Keratinocyte (primary cell): ENCODE data around the gene CCL22.

Experiments
- CTCF ChIP-seq, 3 experiments: IDR thresholded peaks in 1 of 3; conservative IDR thresholded peaks in 1 of 3; optimal IDR thresholded peaks in 1 of 3; 2 replicates in 2 of 3; 3 replicates in 1 of 3; pipeline versions ENCODE3 to v1.5.1; 2011; ENCODE audit warnings: low read length in 3 of 3, mild to moderate bottlenecking in 3 of 3, moderate library complexity in 2 of 3, control low read depth in 1 of 3, inconsistent platforms in 1 of 3; ENCODE audit not compliant: insufficient read depth in 2 of 3; ENCODE audit errors: extremely low read depth in 1 of 3
- EZH2 ChIP-seq: IDR thresholded peaks from one replicate; pipeline ENCODE4 v1.6.1; 2012; ENCODE audit warnings: inconsistent platforms, mild to moderate bottlenecking, low read length, moderate library complexity

- no peak for TF ChIP-seq CTCF (optimal IDR thresholded peaks at IDR 0.05 in 1 of 3, IDR thresholded peaks at IDR 0.05 in 1 of 3, conservative IDR thresholded peaks at IDR 0.05 in 1 of 3; ENCODE audit: extremely low read depth in 1 of 3, insufficient read depth in 2 of 3, low read length in 3 of 3)
- TF ChIP-seq EZH2: no peak
Observed at GRCh38 chr16:57407521-57408353, 49.2 kb downstream of the CCL22 start.
